ENCODE data around the gene DNAI1. TPM values are rescaled to one million over a fixed set of nuclear protein-coding genes. Genes with fewer than 3 reads are reported as not detected.
"Not testable (repeated sequence)": the region's sequence is repeated elsewhere in the genome, so short reads cannot be mapped to it uniquely, and the experiment has no call there.

The DNAI1 gene
- total RNA-seq, 1 donor from 2014 or later = not detected

DNA sequence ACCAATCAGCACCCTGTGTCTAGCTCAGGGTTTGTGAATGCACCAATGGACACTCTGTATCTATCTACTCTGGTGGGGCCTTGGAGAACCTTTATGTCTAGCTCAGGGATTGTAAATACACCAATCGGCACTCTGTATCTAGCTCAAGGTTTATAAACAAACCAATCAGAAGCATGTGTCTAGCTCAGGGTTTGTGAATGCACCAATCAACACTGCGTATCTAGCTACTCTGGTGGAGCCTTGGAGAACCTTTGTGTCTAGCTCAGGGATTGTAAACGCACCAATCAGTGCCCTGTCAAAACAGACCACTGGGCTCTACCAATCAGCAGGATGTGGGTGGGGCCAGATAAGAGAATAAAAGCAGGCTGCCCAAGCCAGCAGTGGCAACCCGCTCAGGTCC is 20.1 kb upstream of the DNAI1 start:
- H3K4me1 Mint-ChIP-seq; DNase-seq; H3K9me3 Mint-ChIP-seq; H3K4me3 Mint-ChIP-seq; intact Hi-C loops (cut with micrococcal nuclease); H3K27ac Mint-ChIP-seq; H3K27me3 Mint-ChIP-seq; H3K36me3 Mint-ChIP-seq (ENCODE audit: low read depth): not testable (repeated sequence)

DNA sequence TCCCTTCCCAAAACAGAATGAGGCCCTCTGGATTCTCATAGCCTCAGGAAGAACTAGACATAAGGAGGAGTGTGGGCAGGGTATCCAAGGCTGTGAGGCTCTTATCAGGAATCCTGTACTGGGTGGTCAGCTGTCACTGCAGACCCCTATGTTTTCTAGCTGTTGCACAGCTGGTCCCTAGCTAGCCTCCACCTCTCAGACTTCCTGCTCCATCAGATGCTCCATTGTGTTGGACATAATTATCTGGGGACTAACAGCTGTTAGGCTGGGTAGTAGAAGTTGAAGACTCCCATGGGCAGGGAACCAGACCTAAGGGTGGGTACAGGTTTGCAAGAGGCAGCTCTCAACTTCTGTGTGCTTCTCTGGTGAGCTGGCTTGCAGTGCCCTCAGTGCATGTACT is 18.6 kb upstream of the DNAI1 start:
- Mint-ChIP-seq H3K36me3 (ENCODE audit: low read depth) (no peaks in the 10 kb centered on the region), H3K27me3 (no peaks in the 10 kb centered on the region), H3K4me3 (no peak overlapping the region), H3K9me3 (no peaks in the 10 kb centered on the region), H3K27ac (no peak overlapping the region), H3K4me1 (peaks cover 8% of the 10 kb centered on the region)
- no peak for DNase-seq
- intact Hi-C loops (cut with micrococcal nuclease) = no loop called here

DNA sequence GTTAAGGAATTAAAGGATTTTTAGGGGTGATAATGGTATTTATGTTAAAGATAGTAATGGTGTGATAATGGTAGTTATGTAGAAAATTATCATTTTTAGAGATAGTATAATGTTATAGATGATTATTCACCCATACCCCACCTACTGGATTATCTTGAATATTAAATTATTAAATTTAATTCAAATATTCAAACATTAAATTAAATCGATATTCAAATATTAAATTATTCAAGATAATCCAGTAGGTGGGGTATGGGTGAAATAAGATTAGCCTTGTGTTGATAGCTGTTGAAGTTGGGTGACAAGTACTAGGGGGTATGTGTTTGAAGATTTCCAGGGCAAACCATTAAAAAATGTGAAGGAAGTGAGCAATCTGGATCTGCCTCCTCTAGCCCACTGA is 15.8 kb upstream of the DNAI1 start:
- Mint-ChIP-seq H3K4me1 (peaks cover 8% of the 10 kb centered on the region), H3K36me3 (ENCODE audit: low read depth) (no peaks in the 10 kb centered on the region), H3K9me3 (no peaks in the 10 kb centered on the region), H3K4me3 (no peak overlapping the region), H3K27me3 (no peaks in the 10 kb centered on the region), H3K27ac (no peak overlapping the region)
- DNase-seq = no peak
- intact Hi-C loops (cut with micrococcal nuclease) = no loop called here

DNA sequence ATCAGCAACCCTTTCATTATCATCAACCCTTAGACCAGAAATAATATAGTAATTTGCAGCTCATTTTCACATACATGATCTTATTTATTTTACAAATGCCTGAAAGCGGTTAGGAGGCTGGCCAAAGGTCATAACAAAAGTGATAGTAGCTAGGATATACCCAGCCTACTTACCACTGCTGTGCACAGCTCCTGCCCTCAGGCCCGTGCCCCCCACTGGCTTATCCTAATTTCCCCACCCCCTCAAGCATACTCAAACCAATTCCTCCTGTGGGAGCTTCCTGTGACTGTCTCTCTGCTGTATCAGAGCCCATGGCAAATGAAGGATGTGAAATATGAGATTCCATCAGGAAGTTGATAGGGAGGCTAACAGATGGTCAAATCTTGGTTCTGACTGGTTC is 15.1 kb upstream of the DNAI1 start:
- DNase-seq = no peak
- no peak overlapping the region for H3K27ac Mint-ChIP-seq
- intact Hi-C loops (cut with micrococcal nuclease) = no loop called here
- H3K4me3 Mint-ChIP-seq = no peak overlapping the region
- peaks cover 8% of the 10 kb centered on the region for H3K4me1 Mint-ChIP-seq
- no peaks in the 10 kb centered on the region for H3K36me3 Mint-ChIP-seq (ENCODE audit: low read depth)
- H3K27me3 Mint-ChIP-seq = no peaks in the 10 kb centered on the region
- no peaks in the 10 kb centered on the region for H3K9me3 Mint-ChIP-seq

DNA sequence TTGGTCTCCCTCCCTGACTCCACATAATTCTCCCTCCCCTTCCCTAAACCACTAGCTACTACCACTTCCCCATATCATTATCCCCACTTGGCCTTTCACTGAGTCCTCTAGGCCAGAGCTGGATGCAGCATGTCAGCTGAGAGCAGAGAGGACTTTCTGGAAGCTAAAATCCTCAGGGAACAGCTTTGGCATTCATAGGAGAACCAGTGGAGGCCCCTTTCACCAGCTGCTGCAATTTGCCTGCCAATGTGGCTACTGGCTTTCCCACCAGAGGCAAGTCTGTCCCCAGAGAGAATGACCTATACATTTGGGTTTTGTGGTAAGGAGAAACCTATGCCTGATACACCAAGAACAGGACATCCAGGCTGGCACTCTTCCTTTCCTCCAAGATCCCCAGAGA is 14.6 kb upstream of the DNAI1 start:
- Mint-ChIP-seq H3K36me3 (ENCODE audit: low read depth) (no peaks in the 10 kb centered on the region), H3K9me3 (no peaks in the 10 kb centered on the region), H3K27ac (no peak overlapping the region), H3K4me3 (no peak overlapping the region), H3K27me3 (no peaks in the 10 kb centered on the region), H3K4me1 (peaks cover 8% of the 10 kb centered on the region)
- intact Hi-C loops (cut with micrococcal nuclease) = no loop called here
- DNase-seq = no peak

DNA sequence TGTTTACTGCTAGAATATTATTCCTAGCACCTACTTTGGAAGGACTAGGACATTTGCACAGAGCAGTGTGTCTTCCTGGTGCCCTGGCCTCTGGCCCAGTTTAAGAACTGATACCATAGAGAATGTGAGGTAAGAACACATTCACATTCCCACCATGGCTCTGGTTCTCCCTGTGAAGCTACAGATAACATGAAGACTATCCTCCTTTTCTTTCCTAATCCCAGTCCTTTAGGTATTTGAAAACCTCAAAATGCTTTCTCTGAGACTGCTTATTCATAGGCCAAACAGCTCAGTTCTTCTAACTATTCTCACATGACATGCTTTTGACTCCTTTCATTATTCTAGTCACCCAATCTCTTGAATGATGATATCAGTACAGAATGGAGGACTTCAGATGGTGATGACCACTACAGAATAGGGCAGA is 12.1 kb upstream of the DNAI1 start:
- Mint-ChIP-seq H3K36me3 (ENCODE audit: low read depth) (no peaks in the 10 kb centered on the region), H3K27ac (no peak overlapping the region), H3K4me3 (no peak overlapping the region), H3K9me3 (no peaks in the 10 kb centered on the region), H3K27me3 (no peaks in the 10 kb centered on the region), H3K4me1 (peaks cover 6% of the 10 kb centered on the region)
- intact Hi-C loops (cut with micrococcal nuclease) = no loop called here
- no peak for DNase-seq

DNA sequence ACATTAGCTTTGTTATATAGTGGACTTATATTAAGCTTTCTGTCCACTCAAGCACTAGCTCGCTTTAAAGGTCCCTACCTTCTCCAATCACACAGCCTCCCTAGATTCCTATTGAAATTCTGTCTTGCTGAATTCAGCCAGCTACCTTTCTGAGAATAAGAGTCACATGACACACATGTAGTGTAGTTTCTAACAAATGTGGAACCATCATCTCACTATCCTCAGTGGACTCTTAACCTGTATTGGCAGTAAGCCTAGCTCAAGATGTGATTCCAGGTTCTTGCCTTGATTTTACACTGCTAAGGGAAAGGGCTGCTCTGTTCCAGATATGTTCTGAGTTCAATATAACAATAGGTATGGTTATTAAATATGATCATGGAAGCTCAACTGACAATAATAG is 11.7 kb upstream of the DNAI1 start:
- Mint-ChIP-seq H3K4me3 (no peak overlapping the region), H3K36me3 (ENCODE audit: low read depth) (no peaks in the 10 kb centered on the region), H3K27me3 (no peaks in the 10 kb centered on the region), H3K4me1 (peaks cover 10% of the 10 kb centered on the region), H3K9me3 (no peaks in the 10 kb centered on the region), H3K27ac (no peak overlapping the region)
- intact Hi-C loops (cut with micrococcal nuclease) = no loop called here
- DNase-seq = no peak

DNA sequence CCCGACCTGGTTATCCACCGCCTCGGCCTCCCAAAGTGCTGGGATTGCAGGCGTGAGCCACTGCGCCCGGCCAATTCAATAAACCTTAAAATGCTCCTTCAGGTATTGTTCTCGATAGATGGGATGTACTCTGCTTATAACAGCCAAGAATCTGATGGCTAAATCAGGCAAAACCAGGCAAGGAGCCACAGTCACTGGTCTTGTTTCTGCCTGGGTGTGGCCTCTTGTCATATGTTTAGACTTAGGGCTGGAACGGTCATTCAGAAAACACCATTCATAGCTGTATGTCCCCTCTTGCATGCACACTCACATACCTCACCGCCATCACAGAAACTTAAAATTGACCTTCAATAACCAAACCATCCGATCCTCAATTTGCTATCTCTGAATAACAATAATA is 8.0 kb upstream of the DNAI1 start:
- Mint-ChIP-seq H3K4me3 (no peak overlapping the region), H3K9me3 (no peaks in the 10 kb centered on the region), H3K4me1 (peaks cover 29% of the 10 kb centered on the region), H3K36me3 (ENCODE audit: low read depth) (no peaks in the 10 kb centered on the region), H3K27me3 (no peaks in the 10 kb centered on the region), H3K27ac (no peak overlapping the region)
- no peak for DNase-seq
- intact Hi-C loops (cut with micrococcal nuclease) = no loop called here

DNA sequence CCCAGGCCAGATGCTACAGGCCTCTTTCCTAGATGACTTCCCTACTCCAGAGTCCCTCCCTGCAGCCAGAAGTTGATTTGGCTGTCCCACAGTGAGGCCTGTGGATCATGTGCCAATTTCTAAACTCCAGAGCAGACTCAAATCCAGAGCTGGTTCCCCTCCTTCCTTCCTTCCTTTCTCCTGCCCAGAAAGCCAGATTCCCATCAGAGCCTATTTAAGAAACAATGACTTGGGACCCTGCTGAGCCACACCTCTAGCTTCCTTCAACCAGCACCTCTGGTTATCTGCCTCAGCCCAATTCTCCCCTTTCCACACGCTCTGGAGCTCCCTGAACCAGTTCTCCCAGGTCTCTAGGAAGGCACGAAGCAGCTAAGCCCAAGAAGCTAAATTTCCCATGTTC is 7.5 kb upstream of the DNAI1 start:
- intact Hi-C loops (cut with micrococcal nuclease) = no loop called here
- H3K27ac Mint-ChIP-seq = no peak overlapping the region
- no peak for DNase-seq
- no peak overlapping the region for H3K4me3 Mint-ChIP-seq
- no peaks in the 10 kb centered on the region for H3K36me3 Mint-ChIP-seq (ENCODE audit: low read depth)
- no peaks in the 10 kb centered on the region for H3K9me3 Mint-ChIP-seq
- peaks cover 31% of the 10 kb centered on the region for H3K4me1 Mint-ChIP-seq
- no peaks in the 10 kb centered on the region for H3K27me3 Mint-ChIP-seq

DNA sequence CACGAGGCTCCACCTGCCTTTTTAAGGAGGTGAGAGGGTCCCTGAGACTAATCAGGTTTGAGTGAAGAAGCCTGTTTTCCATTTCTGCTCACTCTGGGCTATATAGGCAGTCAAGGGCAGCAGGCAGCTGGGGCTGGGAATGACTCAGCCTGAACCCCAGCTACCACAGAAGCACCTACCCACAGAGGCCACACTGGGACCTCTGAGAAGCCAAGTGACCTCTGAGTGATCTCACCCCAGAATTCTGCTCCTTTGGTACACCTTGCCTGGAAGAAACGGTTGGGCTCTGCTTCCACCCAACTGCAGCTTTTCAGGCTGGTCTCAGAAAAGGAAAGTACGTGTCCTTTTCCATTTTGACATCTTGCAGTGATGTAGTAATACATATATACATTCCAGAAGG is 7.1 kb upstream of the DNAI1 start:
- intact Hi-C loops (cut with micrococcal nuclease) = no loop called here
- Mint-ChIP-seq H3K9me3 (no peaks in the 10 kb centered on the region), H3K27me3 (no peaks in the 10 kb centered on the region), H3K4me1 (peaks cover 35% of the 10 kb centered on the region), H3K36me3 (ENCODE audit: low read depth) (no peaks in the 10 kb centered on the region), H3K4me3 (no peak overlapping the region), H3K27ac (no peak overlapping the region)
- peak; percentile 70 for DNase-seq

DNA sequence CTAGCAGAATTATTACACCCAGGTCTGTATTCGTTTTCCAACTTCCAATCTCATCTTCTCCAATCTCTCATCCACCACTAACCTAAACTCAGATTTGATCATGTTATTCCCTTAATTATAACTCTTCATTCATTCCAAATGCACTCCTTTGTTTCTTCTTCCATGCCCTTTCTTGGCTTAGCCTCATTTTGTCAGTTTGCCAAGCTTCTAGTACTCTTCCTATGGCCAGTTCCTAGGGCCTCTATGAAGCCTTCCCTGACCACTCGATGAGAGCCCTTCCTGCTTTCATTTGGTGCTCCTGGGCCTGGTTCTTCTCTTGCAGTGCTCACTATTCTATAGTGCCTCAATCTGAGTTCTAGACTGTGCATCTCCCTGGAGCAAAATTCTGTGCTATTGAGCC is 6.0 kb upstream of the DNAI1 start:
- Mint-ChIP-seq H3K27me3 (no peaks in the 10 kb centered on the region), H3K36me3 (ENCODE audit: low read depth) (no peaks in the 10 kb centered on the region), H3K27ac (no peak overlapping the region), H3K9me3 (no peaks in the 10 kb centered on the region), H3K4me1 (peaks cover 45% of the 10 kb centered on the region), H3K4me3 (no peak overlapping the region)
- DNase-seq = no peak
- intact Hi-C loops (cut with micrococcal nuclease) = no loop called here

DNA sequence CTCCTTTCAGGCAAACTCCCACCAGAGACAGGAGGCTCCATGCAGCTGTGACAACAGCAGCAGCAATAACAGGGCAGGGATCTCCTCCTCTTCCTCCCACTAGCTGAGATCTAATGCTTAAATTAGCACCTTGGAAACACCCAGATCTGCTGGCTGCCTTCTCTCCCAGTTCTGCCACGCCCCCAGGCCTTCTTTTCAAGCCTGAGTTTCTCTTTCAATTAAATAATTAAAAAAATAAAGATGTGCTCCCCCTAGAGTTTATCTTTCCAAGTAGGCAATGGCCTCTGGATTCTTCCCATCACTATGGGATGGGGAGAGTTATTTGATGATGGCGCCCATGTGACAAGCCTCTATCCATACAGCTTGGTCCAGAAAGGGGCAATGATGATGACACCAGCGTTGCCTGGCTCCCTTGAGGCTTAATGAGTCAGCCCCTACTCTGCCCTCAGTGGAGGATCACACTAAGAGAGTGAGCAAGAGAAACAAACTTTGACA is 4.0 kb upstream of the DNAI1 start:
- no peak overlapping the region for H3K27ac Mint-ChIP-seq
- intact Hi-C loops (cut with micrococcal nuclease) = no loop called here
- H3K9me3 Mint-ChIP-seq = no peaks in the 10 kb centered on the region
- peaks cover 6% of the 10 kb centered on the region for H3K27me3 Mint-ChIP-seq
- peaks cover 55% of the 10 kb centered on the region for H3K4me1 Mint-ChIP-seq
- H3K4me3 Mint-ChIP-seq = no peak overlapping the region
- peaks cover 1% of the 10 kb centered on the region for H3K36me3 Mint-ChIP-seq (ENCODE audit: low read depth)
- peak; percentile 65 for DNase-seq

DNA sequence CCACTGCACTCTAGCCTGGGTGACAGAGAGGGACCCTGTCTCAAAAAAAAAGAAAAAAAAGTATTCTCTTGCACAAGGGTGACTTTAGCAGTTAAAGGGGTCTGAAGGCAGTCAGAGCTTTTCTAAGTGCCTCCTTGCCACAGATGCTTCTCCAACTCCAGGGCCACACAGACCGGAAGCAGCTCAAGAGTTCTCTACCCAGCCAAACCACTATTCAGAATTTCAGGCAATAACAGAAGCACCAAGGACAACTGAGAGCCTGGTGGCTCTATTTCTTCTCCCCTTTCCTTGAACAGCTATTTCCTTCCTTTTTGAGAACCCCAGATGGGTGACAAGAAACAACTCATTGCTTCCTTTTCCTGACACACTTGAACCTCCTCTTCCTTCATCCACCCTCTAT is 2.5 kb upstream of the DNAI1 start:
- no peaks in the 10 kb centered on the region for H3K9me3 Mint-ChIP-seq
- intact Hi-C loops (cut with micrococcal nuclease) = no loop called here
- peak overlapping the region; percentile 14 for H3K4me3 Mint-ChIP-seq
- peaks cover 10% of the 10 kb centered on the region for H3K27me3 Mint-ChIP-seq
- peaks cover 1% of the 10 kb centered on the region for H3K36me3 Mint-ChIP-seq (ENCODE audit: low read depth)
- H3K27ac Mint-ChIP-seq = no peak overlapping the region
- peaks cover 55% of the 10 kb centered on the region for H3K4me1 Mint-ChIP-seq
- DNase-seq = no peak

DNA sequence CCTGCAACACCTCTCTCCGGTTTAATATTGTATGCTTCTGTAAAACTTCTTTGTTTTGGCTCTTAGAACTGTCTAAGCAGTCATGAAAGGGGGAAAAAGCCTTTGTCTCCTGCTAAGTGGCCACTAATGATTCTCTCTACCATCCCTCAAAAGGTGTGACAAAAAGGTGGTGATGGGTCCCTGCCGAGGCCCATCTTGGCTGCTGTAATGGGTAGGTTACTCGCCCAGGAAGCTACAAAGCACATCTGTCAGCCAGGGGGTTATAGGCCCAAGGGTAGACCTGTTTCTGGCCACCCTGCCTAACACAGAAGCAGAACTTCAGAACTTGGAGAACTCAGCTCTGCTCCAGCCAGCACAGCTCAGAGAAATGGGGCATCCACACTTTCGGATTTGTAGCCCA is 1.9 kb upstream of the DNAI1 start:
- H3K27me3 Mint-ChIP-seq = peaks cover 13% of the 10 kb centered on the region
- no peaks in the 10 kb centered on the region for H3K9me3 Mint-ChIP-seq
- peaks cover 50% of the 10 kb centered on the region for H3K4me1 Mint-ChIP-seq
- DNase-seq = no peak
- intact Hi-C loops (cut with micrococcal nuclease) = no loop called here
- no peak overlapping the region for H3K27ac Mint-ChIP-seq
- peaks cover 1% of the 10 kb centered on the region for H3K36me3 Mint-ChIP-seq (ENCODE audit: low read depth)
- peak overlapping the region; percentile 92 for H3K4me3 Mint-ChIP-seq

DNA sequence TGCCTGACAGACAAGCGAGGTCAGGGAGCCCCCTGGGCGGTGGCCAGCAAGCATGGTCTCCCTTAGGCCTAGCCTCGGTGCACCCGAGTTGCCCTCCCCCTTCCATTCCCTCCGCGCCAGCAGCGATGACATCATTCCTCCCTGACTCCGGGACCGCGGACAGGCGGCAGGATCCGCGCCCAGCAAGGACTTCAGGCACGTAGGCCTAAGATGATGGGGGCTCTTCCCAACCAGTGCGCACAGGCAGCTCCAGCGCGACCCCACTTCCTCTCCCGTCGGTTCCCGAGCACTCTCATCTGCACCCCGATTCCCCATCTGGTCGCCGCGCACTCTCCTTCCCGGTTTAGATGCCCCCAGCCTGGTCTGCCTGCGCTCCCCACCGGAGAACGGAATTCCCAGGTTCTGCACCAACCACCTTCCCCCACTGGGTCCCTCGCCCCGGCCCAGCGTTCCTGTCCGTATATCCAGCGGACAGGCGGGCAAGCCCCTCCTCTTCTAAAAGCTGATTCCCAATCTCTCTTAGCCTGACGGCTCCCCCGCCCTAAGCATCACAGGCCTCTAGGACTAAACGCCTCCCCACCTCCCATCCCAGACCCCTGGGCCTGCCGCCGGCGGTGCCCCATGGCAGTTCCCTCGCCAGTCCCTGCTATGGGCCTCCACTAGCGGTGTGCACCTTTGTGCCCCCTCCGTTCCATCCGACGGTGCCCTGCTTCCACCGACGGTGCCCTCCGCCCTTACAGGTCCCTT is 1.2 kb upstream of the DNAI1 start:
- H3K4me3 Mint-ChIP-seq = peak overlapping the region; percentile 92
- H3K9me3 Mint-ChIP-seq = no peaks in the 10 kb centered on the region
- peak overlapping the region; percentile 77 for H3K27ac Mint-ChIP-seq
- peaks cover 46% of the 10 kb centered on the region for H3K4me1 Mint-ChIP-seq
- DNase-seq = peak; percentile 60
- peaks cover 1% of the 10 kb centered on the region for H3K36me3 Mint-ChIP-seq (ENCODE audit: low read depth)
- H3K27me3 Mint-ChIP-seq = peaks cover 18% of the 10 kb centered on the region
- intact Hi-C loops (cut with micrococcal nuclease) = loop anchor here (1.0 kb wide), 3 partner anchors 66 to 155 kb away; partner anchors contain the start of gene RPP25L

Data from activated CD4-positive, alpha-beta T cell treated with anti-CD3 and anti-CD28 coated beads, Interleukin-2, amount 10 ng/mL, durations not matched to agents 24 days and 14 days (primary cell).